ENCODE data around the gene EGLN3.
"Not testable (repeated sequence)": the region's sequence is repeated elsewhere in the genome, so short reads cannot be mapped to it uniquely, and the experiment has no call there.

The EGLN3 gene

DNA sequence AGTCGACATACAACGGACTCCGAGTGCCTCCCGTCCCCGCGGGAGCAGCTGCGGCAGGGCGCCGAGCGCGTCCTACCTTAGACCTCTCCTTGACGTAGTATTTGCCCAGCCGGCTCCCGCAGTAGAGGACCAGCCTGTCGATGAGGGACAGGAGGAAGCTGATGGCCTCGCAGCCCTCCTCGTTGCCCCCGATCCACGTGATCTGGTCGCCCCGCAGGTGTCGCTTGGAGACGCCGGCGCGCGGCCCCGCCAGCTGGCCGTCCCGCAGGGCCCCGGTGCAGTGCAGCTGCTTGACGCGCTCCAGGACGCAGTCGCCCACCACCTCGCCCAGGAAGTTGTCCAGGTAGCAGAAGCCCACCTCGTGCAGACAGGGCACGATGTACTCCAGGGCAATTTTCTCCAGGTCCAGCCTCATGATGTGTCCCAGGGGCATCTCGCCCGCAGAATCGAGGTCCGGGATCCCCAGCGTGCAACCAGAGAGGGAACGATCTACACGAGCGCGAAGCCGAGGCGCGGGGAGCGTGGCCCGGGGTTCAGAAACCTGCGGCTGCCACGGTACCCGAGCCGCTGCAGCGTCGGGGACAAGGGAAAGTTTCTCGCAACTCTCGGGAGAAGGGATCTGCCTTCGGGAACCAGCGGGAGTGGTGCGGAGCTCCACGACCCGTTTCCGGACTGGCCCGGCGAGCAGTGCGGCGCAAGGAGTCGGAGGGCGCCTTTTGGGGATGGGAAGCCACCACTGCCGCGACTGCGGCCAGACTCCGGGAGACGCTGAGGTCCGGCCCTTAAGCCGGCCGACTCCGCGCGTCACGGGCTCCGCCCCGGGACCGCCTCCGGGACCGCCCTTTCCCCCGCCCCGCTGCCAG, at the start of gene EGLN3:
EGLN3 (minus strand) TSS at position 755 of the 863 bp plus-strand sequence; CDS start at position 433, 322 bp downstream.
- DNase-seq (ENCODE audit: low spot score) = peak; percentile 91

DNA sequence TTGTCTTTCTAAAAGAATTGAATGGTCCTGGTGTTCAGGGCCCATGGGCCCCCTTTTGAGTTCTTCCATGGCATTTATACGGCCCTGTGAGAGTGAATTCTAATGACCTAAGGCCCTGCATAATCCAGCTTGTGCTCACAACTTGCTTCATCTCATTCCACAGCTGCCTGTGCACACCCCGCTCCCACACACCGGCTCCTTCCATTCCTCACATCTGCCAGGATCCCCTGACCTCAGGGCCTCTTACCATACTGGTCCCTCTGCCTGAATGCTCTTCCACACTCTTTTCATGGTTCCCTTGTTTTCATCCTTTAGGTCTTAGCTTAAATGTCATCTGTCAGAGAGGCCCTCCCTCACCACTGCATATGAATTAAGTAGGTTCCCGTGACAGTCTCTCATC, 49.5 kb upstream of the EGLN3 start:
- DNase-seq (ENCODE audit: low spot score) = no peak

DNA sequence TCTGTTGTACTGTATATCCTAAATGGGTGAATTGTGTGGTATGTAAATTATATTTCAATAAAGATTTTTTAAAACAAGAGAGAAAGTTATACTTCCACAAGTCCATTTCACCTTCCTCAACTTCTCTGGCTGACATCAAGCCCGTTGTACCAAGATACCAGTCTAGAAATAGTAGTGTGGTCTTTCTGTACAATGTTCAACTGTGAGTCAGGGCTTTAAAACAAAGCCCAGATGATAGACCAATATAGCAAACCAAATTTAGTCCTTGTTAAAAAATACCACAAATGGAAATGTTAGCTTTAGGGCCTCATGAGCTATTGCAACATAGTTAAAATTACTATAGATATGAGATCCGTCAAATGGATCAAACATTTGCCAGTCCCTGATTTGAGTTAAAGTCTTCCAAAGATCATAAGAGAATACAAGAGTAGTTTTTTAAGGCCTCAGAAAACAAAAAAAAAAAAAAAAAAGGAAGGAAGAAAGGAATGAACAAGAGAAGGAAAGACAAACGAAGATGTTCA, 49.0 kb upstream of the EGLN3 start:
- no peak for DNase-seq (ENCODE audit: low spot score)

DNA sequence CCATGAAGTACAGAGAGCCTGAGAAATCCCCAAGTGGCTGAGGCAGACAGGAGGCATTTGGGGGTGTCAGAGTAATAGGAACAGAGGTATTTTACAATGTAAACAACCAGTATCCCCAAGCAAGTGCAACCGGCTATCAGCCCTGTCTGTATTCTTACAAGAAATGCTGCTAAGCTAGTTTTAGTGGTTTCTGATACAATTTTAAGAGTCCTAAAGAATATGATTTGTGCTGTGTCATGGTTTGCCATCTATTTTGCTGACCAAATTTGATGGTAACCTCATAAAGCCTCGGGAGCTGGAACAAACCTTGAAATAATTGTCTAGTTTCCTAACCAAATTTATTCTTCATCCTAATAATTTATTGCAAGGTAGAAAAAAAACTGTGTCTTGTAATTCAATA, 46.7 kb upstream of the EGLN3 start:
- no peak for DNase-seq (ENCODE audit: low spot score)

DNA sequence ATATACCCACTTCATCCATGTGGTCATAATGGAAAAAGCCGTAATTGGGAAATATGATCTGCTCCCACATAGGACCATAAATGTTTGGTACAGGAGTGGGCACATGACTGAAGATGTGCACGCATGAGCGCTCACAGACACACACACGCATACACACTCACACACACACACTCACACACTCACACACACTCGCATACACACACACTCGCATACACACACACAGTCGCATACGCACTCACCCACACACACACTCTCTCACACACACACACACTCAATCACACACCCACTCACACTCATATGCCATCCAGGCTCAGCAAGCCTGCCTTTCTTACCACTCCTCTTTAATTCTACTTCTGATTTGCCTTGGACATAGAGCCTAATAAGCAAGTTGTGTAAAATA, 45.6 kb upstream of the EGLN3 start:
- DNase-seq (ENCODE audit: low spot score) = no peak

DNA sequence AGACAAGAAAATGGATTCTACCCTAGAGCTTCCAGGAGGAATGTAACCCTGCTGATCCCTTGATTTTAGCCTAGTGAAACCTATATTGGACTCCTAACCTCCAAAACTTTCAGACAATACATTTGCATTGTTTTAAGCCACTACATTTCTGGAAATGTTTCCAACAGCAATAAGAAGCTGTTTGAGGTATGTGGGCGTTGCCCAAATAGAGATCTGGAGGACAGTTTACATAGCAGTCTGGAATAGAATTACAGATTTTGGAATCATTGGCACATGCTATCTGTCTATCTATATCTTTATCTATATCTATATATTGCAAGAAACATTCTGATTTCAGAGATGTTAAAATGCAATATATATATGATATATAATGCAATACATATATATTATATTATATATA, 42.4 kb upstream of the EGLN3 start:
- DNase-seq (ENCODE audit: low spot score) = no peak

DNA sequence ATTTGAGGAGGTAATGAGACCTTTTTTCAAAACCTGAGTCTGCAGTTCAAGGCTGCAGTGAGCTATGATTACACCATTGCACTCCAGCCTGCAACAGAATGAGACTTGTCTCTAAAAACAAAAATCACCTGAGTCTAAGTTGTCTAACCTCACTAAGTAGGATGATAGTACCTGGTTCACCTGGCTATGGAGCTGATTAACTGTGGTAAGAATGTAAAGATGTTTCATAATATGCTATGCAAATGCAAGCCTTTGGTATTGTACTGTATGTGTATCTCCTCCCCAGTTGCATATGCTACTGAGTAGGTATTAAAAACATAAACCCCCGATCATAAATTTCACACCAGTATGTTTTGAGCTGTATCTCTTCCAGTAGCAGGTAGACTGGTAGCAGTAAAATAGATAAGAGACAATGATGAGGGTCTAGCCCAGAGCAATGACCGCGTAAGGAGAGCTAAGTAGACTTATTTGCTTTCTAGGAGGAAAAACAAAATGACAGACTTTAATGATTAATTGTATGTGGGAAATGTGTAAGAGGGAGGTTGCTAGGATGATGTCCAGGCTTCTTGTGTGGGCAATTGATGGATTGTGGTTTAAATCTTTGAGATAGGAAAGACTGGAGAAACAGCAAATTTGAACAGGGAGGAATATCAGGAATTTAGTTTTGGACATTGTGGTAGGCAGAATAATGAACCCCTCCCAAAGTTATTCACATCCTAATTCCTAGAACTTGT, 41.6 kb upstream of the EGLN3 start:
- no peak for DNase-seq (ENCODE audit: low spot score)

DNA sequence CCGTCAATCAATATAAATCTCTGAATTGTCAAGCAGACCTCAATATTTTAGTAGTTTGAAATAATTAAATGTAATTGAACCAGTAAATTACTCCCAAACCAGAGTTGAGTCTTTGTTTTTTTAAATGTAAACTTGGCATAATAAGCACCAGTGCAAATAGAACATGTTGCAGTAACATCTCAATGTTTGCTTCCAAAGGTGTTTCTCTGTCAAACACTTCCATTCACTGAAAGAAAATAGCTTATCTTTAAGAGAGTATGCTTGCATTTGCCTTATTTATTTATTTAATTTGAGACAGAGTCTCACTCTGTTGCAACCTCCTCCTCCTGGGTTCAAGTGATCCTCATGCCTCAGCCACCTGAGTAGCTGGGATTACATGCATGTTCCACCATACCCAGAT, 39.9 kb upstream of the EGLN3 start:
- no peak for DNase-seq (ENCODE audit: low spot score)

DNA sequence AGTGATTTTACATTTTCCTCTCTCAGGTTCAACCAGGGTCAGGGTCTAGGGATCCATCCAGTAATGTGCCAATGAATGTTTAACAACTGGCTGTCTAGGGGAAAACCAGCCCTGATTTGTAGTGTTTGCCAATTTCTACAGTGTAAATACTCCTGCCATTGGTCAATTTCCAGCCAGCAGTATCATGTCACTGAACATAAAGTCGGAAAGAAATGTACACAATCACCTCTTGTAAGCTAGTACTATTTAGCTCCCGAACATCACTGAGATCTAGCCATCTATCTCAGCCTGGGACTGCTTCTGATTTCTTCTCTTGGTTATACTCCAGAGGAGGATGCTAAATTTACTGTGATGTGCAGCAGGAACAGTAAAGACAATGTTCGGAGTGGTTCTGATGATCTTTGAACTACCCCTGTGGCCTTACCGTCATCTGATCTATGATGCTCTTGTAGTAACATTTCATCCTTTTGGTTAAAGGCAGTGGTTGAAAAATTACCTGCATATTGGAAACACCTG, 36.7 kb upstream of the EGLN3 start:
- DNase-seq (ENCODE audit: low spot score) = no peak

DNA sequence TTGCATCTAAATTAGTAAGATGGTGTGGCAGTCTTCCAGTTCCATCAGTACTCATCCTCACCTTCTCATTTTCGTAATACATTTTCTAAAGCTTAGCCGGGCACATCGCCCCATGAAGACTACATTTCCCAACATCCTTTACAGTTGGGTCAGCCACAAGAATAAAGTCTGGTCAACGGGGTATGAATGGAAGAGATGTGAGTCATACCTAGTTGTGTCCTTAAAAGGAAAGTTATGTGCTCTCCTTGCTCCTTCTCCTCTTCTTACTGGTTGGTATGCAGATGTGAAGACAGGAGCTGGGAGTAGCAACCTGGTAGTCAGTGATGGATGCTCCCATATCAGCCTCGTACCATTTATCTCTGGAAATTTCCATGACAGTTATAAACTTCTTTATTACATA, 35.9 kb upstream of the EGLN3 start:
- DNase-seq (ENCODE audit: low spot score) = peak; percentile 72

DNA sequence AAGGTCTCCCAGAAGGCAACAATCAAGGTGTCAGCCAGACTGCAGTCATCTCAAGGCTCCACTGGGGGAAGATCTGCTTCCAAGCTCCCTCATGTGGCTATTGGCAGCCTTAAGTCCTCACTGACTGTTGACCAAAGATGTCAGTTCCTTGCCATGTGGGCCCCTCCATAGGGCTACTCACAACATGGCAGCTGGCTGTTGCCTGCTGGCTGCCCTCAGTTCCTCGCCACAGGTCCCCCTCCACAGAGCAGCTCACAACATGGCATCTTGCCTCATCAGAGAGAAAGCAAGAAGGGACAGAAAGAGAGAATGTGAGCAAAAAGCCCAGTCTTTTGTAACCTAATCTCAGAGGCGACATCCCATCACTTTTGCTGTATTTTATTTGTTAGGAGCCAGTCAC, 34.4 kb upstream of the EGLN3 start:
- no peak for DNase-seq (ENCODE audit: low spot score)

DNA sequence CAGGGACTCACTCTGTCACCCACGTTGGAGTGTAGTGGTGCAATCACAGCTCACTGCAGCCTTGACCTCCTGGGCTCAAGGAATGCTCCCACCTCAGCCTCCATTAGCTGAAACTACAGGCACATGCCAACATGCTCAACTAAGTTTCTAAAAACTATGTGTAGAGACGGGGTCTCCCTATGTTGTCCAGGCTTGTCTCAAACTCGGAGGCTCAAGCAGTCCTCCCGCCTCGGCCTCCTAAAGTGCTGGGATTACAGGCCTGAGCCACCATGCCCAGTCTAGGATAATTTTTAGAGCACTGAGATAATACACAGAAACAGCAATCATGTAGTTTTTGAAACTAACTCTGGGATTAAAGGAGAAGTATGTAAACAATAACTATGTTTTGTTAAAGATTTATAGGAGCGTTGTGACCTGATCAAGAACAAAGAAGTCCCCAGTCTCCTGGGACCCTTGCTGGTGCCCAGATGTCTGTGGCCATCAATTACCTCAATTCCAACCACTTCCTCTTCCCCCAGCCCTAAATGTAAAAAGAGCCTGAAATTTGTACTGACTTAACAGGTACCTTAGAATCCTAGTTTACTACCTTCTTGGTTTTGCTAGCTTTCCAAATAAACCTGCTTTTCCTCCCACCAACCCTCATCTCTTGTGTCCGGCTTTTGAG, 28.9 kb upstream of the EGLN3 start:
- no peak for DNase-seq (ENCODE audit: low spot score)

DNA sequence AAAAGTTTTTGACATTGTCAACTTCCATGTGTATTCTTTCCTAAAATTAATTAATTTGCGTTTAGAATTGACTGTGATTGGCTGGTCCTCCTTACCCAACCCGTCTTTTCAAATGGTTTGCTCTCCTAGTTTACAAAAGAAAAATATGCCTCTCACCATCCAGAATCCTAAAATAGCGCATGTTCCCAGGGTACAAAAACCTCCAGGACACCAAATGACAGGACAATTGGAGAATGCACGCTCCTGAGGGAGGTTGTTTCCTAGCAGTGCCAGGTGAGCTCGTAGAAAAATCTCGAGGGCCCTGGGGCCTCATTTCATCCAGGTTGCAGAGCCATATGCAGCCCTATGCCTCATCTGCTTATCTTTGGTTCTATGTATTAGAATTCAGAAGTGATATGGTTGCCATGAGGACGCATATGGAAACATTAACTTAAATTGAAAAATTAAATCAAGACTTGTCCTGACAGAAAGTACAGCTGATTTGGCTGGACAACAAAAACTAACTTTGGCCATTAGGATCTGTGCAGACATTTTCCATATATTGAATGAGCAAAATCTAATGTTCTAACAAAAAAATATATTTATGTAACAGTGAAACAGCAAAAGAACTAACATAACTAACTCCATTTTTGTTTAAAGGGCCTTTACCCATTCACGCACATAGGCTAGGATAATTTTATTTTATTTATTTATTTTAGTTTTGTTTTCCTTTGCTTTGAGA, 28.2 kb upstream of the EGLN3 start:
- DNase-seq (ENCODE audit: low spot score) = no peak

DNA sequence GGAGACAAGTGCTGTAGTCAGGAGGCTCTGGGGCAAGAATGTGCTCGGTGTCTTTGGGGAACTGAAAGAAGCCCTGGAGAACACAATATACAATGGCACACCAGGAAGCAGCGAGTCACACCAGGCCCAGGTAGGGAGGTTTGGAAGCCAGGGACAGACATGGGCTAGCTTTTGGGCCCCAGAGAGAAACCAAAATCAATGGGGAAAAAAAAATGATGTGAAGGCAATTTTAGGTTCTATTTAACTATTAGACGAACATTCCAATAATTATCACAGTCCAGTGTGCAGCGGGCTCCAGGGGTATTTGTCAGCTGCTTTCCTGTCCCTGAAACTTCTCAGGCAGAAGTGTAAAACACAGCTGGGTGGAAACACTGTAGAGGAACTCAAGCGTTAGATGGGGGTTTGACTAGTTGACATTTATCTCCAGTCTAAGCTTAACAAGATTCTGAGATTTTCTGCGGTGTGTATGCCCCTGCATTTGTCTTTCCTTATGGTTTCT, 21.8 kb upstream of the EGLN3 start:
- DNase-seq (ENCODE audit: low spot score) = no peak

DNA sequence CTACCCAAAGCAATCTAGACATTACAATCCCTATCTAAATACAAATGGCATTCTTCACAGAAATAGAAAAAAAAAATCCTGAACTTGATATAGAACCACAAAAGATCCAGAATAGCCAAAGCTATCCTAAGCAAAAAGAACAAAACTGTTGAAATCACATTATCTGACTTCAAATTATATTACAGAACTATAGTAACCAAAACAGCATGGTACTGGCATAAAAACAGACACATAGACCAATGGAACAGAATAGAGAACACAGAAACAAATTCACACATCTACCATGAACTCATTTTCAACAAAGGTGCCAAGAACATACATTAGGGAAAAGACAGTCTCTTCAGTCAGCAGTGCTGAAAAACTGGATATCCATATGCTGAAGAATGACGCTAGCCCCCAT, 19.0 kb upstream of the EGLN3 start:
- not testable (repeated sequence) for DNase-seq (ENCODE audit: low spot score)

DNA sequence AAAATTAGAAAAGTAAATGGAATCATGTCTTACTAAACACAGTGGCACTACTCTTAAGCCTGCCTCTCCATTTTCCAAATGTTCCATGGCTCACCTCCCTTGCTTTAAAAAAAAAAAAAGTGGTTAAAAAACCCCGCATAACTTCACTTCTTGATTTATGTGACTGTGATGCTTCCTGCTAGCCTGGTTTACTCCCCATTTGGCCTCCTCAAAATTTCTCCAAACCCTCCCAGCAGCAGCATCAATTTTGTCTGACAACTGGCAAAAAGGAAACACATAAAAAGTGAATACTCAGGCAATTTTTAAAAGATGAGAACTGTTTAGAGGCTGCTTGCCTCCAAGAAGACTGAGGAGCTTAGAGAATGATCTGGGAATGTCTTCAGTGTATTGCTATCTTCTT, 17.8 kb upstream of the EGLN3 start:
- DNase-seq (ENCODE audit: low spot score) = no peak

DNA sequence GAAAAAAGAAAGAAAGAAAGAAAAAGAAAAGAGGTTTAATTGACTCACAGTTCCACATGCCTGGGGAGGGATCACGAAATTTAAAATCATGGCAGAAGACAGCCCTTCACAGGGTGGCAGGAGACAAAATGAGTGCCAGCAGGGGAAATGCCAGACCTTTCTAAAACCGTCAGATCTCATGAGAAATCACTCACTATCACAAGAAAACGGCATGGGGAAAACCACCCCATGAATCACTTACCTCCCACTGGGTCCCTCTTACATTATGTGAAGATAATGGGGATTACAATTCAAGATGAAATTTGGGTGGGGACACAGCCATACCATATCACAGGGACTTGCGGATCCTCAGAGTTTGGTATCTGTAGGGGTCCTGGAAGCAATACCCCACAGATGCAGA, 16.3 kb upstream of the EGLN3 start:
- DNase-seq (ENCODE audit: low spot score) = no peak

DNA sequence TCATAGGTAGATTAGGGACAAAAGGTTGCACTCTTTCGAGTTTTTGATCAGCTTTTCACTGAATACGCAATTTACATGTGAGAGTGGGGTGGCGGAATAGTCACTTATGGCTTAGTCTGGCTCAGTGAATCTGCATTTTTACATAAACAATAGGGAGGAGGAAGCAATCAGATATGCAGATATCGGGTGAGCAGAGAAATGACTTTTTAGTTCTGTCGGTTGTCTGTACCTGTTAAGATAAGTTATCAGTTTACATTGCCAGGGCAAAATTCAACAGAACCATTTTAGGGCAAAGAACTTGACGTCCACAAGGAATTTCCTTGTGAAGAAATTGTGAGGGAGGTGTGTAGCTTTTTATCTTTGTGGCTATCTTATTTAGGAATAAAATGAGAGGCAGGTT, 15.4 kb upstream of the EGLN3 start:
- DNase-seq (ENCODE audit: low spot score) = no peak

DNA sequence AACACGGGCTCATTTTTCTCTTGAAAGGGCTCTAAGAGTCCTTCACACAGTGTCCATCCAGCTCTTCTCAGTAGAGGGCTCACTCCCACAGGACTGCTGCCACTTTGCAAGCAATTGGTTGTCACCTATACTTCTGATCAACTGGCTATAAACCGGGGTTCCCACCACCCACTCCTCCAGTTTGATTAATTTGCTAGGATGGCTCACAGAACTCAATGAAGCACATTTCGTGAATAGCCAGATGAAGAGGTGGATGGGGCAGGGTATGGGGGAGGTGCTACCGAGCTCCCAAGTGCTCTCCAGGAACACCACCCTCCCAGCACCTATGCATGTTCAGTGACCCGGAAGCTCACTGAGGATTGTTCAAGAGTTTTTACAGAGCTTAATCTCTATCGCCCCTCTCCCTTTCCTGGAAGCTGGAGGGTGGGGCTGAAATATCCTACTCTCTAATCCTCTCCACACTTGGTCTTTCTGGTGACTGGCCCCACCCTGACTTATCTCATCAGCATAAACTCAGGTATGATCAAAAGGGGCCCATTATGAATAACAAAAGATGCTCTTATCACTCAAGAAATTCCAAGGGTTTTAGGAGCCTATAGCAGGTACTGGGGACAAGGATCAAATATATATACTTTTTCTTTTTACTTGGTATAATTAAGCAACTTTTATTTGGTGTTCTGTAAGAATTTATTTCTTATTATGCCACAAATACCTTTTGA, 13.9 kb upstream of the EGLN3 start:
- DNase-seq (ENCODE audit: low spot score) = no peak

DNA sequence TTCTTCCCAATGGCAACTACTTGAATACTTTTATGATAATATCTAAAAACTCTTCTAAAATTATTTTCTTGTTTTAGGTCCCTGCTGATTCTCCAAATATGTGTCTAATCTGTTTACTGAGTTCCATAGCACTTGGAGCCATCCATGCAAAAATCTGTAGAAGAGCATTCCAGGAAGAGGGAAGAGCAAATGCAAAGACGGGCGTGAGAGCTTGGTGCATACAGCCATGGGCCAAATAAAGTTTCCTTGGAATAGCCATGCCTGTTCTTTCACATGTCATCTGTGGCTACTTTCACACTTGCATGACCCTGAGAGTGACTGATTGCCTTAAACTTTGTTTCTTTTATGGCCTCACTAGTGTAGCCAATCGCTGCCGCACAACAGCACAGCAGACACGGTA, 13.0 kb upstream of the EGLN3 start:
- DNase-seq (ENCODE audit: low spot score) = no peak

DNA sequence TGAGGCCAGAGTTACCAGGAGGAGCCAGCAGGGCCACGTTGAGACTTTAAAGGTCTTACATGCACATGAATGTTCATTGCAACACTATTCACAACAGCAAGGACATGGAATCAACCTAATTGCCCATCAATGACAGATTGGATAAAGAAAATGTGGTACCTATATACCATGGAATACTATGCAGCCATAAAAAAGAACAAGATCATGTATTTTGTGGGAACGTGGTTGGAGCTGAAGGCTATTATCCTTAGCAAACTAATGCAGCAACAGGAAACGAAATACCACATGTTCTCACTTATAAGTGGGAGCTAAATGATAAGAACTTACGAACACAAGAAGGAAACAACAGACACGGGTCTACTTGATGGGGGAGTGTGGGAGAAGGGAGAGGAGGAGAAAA, 11.6 kb upstream of the EGLN3 start:
- not testable (repeated sequence) for DNase-seq (ENCODE audit: low spot score)

Data from AG08396 (cell line).